Smooth muscle cell (in vitro differentiated cells): ENCODE measurements around the gene FBXO38. TPM values are rescaled to one million over a fixed set of nuclear protein-coding genes. Genes with fewer than 3 reads are reported as not detected.
A peak's percentile ranks its signal among the peaks of the same experiment; 100 is the strongest.

ENCODE experiments used
- DNase-seq: peaks from one replicate; lab custom pipeline; 2025; ENCODE audit not compliant: unreplicated experiment; lab: John Stamatoyannopoulos, UW
- H2AFZ ChIP-seq: fragments of 200-600 bp; sonication (generic); 2 replicates; pipeline ENCODE4 v1.6.0; 2016; ENCODE audit warnings: antibody characterized with exemption, low read depth, mild to moderate bottlenecking
- H3F3A ChIP-seq: fragments of 200-600 bp; sonication (generic); 2 replicates; pipeline ENCODE4 v1.6.0; 2017; ENCODE audit warnings: antibody characterized with exemption, low read depth
- H3K27ac ChIP-seq: fragments of 200-600 bp; sonication (generic); 2 replicates; pipeline ENCODE4 v1.5.1; 2016; ENCODE audit warnings: low read depth, mild to moderate bottlenecking
- H3K27me3 ChIP-seq: fragments of 200-600 bp; sonication (generic); 2 replicates; pipeline ENCODE4 v1.6.1; 2016; ENCODE audit warnings: low read depth, mild to moderate bottlenecking
- H3K36me3 ChIP-seq: fragments of 200-600 bp; sonication (generic); 2 replicates; pipeline ENCODE4 v1.5.1; 2016; ENCODE audit warnings: low read depth
- H3K4me1 ChIP-seq: fragments of 200-600 bp; sonication (generic); 2 replicates; pipeline ENCODE4 v1.5.1; 2016; ENCODE audit warnings: low read depth
- H3K4me2 ChIP-seq: fragments of 200-600 bp; sonication (generic); 2 replicates; pipeline ENCODE4 v1.6.0; 2016; ENCODE audit warnings: mild to moderate bottlenecking
- H3K4me3 ChIP-seq: fragments of 200-600 bp; sonication (generic); 2 replicates; pipeline ENCODE4 v1.5.1; 2016; ENCODE audit warnings: mild to moderate bottlenecking
- H3K79me2 ChIP-seq: fragments of 200-600 bp; sonication (generic); 2 replicates; pipeline ENCODE4 v1.6.0; 2016; ENCODE audit warnings: low read depth, mild to moderate bottlenecking
- H3K9ac ChIP-seq: fragments of 200-600 bp; sonication (generic); 2 replicates; pipeline ENCODE4 v1.6.0; 2016; ENCODE audit warnings: low read depth
- H3K9me3 ChIP-seq: fragments of 200-600 bp; sonication (generic); replicated peaks from 2 replicates; pipeline ENCODE4 v1.5.1; 2016; ENCODE audit warnings: low read depth
- H4K20me1 ChIP-seq: fragments of 200-600 bp; sonication (generic); 2 replicates; pipeline ENCODE4 v1.6.0; 2016; ENCODE audit warnings: low read depth
- WGBS: methylation state at CpG from one replicate; pipeline ENCODE4 v1.1.7; 2016; ENCODE audit warnings: low lambda C conversion rate; 5-methylcytosine and 5-hydroxymethylcytosine counted together
- polyA plus RNA-seq: library from polyadenylated mRNA; unstranded; fragments of >200 nt; fragmentation: Nextera tagmentation; extraction: Ambion mirVana; gene quantifications from 2 replicates; pipeline ENCODE4 v1.2.1, GENCODE V29; 2016
- total RNA-seq: library from RNA; depleted of rRNA; stranded (reverse); fragments of >200 nt; gene quantifications from 2 replicates; pipeline ENCODE4 v1.2.3, GENCODE V29; 2014
- TF ChIP-seq, protein P1 (sequence below): fragments of 200-600 bp; sonication (generic); IDR thresholded peaks from 2 replicates; pipeline ENCODE4 v1.5.1; 2017; ENCODE audit warnings: borderline replicate concordance, mild to moderate bottlenecking, antibody characterized with exemption; ENCODE audit not compliant: insufficient read depth, poor library complexity, severe bottlenecking

Gene FBXO38
- total and polyA plus RNA-seq, 2 experiments from 2014 or later, result 24.4 to 44.5 TPM

DNA sequence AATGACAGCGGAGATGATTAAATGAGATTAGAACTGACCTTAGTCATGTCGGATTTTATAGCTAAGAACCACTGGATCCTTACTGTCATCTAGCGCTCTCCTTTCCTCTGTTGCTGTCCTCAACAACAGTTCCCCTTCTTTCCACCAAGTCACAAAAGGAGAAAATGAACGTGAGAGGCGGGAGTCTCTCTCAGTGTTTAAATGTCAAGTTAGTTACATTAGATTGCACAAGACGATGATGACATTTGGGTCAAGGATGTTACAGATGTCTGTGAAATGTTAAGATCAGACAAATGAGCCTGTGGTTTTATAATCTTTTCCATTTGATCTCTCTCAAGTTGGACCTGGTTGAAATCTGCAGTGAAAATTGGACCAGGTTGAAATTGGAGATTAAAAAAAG, 53.5 kb downstream of the FBXO38 start:
- H3K9me3 ChIP-seq, result no peaks in the 10 kb centered on the region
- no peak overlapping the region for H3K4me3 ChIP-seq
- no peaks in the 10 kb centered on the region for H3K79me2 ChIP-seq
- DNase-seq, result no peak
- H2AFZ ChIP-seq, result no peak overlapping the region
- H3F3A ChIP-seq, result peaks cover 5% of the 10 kb centered on the region
- TF ChIP-seq, protein P1, sequence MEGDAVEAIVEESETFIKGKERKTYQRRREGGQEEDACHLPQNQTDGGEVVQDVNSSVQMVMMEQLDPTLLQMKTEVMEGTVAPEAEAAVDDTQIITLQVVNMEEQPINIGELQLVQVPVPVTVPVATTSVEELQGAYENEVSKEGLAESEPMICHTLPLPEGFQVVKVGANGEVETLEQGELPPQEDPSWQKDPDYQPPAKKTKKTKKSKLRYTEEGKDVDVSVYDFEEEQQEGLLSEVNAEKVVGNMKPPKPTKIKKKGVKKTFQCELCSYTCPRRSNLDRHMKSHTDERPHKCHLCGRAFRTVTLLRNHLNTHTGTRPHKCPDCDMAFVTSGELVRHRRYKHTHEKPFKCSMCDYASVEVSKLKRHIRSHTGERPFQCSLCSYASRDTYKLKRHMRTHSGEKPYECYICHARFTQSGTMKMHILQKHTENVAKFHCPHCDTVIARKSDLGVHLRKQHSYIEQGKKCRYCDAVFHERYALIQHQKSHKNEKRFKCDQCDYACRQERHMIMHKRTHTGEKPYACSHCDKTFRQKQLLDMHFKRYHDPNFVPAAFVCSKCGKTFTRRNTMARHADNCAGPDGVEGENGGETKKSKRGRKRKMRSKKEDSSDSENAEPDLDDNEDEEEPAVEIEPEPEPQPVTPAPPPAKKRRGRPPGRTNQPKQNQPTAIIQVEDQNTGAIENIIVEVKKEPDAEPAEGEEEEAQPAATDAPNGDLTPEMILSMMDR, result no peak
- H3K36me3 ChIP-seq, result peaks cover 45% of the 10 kb centered on the region
- no peaks in the 10 kb centered on the region for H3K27me3 ChIP-seq
- 66% methylated on average over 6 of the region's 6 CpGs for WGBS
- H3K27ac ChIP-seq, result no peak overlapping the region
- no peak overlapping the region for H3K4me2 ChIP-seq
- peaks cover 10% of the 10 kb centered on the region for H4K20me1 ChIP-seq
- no peak overlapping the region for H3K9ac ChIP-seq
- no peaks in the 10 kb centered on the region for H3K4me1 ChIP-seq

DNA sequence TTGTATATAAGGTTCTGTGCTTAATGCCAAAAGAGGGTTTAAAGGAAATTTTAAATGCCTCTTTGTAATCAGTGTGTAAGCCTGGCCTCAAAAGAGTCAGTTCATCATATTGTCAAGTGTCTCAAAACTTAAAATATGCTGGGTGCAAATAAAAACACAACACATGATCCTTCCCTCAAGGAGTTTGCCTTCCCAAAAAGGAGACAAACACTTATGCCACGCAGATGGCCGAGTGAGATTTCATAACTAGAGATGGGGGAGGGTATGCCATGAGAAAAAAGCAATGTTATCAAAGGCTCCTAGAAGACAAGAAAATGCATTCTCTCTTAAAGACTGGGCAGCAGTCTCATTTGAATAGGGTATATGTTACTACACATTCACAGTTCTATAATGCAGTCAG, 55.2 kb downstream of the FBXO38 start:
- Histone ChIP-seq H3F3A (peaks cover 11% of the 10 kb centered on the region), H3K27ac (no peak overlapping the region), H3K9ac (no peak overlapping the region), H4K20me1 (no peaks in the 10 kb centered on the region), H3K4me2 (no peak overlapping the region), H3K9me3 (no peaks in the 10 kb centered on the region), H3K4me3 (no peak overlapping the region), H3K36me3 (peaks cover 40% of the 10 kb centered on the region), H3K79me2 (no peaks in the 10 kb centered on the region), H2AFZ (no peak overlapping the region), H3K4me1 (no peaks in the 10 kb centered on the region), H3K27me3 (no peaks in the 10 kb centered on the region)
- no peak for DNase-seq
- TF ChIP-seq, protein P1, result no peak
- WGBS, result 96% methylated on average over 2 of the region's 2 CpGs

DNA sequence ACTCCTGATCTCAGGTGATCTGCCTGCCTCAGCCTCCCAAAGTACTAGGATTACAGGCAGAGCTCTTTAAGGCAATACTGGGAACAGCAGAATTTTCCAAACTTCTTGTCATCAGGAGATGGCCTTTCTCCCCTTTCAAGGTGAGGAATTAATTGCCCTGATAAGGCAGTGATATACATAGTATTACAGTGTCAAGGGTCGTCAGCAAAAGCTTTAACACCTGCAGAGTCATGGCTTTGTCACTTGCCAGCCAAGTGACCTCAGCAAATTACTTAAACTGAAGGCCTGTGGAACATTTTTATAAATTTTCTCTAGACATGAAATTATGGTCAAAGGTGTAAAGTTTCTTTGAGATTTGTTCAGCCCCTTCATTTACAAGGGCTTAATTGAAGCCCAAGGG, 59.5 kb downstream of the FBXO38 start:
- Histone ChIP-seq H2AFZ (no peak overlapping the region), H3K36me3 (peaks cover 30% of the 10 kb centered on the region), H3F3A (peaks cover 11% of the 10 kb centered on the region), H3K79me2 (no peaks in the 10 kb centered on the region), H4K20me1 (no peaks in the 10 kb centered on the region), H3K27me3 (peaks cover under 1% of the 10 kb centered on the region), H3K27ac (no peak overlapping the region), H3K4me2 (no peak overlapping the region), H3K4me1 (no peaks in the 10 kb centered on the region), H3K9ac (no peak overlapping the region), H3K4me3 (no peak overlapping the region), H3K9me3 (no peaks in the 10 kb centered on the region)
- TF ChIP-seq, protein P1, result no peak
- DNase-seq, result no peak
- WGBS, result 78% methylated on average over 1 of the region's 1 CpG

DNA sequence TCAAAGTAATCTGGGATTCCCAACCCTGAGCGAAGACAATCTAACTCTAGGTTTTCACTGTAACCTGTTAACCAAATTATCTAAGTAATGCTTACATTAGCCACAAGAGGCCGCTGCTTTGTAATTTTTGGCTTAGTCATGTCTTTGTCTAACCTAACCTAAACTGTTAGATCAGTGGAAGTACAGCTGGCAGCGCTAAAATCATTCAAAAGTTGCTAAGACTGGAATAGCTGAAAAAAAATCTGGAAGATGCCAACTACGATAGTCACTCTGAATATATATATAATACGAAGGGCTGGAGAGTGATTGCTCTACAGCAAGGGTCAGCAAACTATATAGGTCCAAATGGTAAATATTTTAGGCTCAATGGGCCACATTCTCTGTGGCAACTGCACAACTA, 60.2 kb downstream of the FBXO38 start:
- no peak overlapping the region for H3K9ac ChIP-seq
- DNase-seq, result no peak
- peaks cover 11% of the 10 kb centered on the region for H3F3A ChIP-seq
- H3K4me2 ChIP-seq, result no peak overlapping the region
- H3K9me3 ChIP-seq, result no peaks in the 10 kb centered on the region
- H4K20me1 ChIP-seq, result no peaks in the 10 kb centered on the region
- H3K79me2 ChIP-seq, result no peaks in the 10 kb centered on the region
- H3K36me3 ChIP-seq, result peaks cover 22% of the 10 kb centered on the region
- H3K27ac ChIP-seq, result no peak overlapping the region
- H3K4me1 ChIP-seq, result no peaks in the 10 kb centered on the region
- WGBS, result 31% methylated on average over 5 of the region's 5 CpGs
- TF ChIP-seq, protein P1, result peak; percentile 79
- no peak overlapping the region for H2AFZ ChIP-seq
- peaks cover 3% of the 10 kb centered on the region for H3K27me3 ChIP-seq
- no peak overlapping the region for H3K4me3 ChIP-seq
